Gastroesophageal sphincter (tissue), 3 donors: ENCODE data around the gene UNK.

Experiments used
- CTCF ChIP-seq, 4 experiments: fragments of 200-600 bp in 2 of 4; fragments of 450-650 bp in 2 of 4; sonication (generic) in 1 of 4; IDR thresholded peaks; one replicate each; pipeline ENCODE4 v1.5.1; 2017 to 2019; ENCODE audit warnings: antibody characterized with exemption in 4 of 4, mild to moderate bottlenecking in 2 of 4, moderate library complexity in 2 of 4
- EP300 ChIP-seq: sonication (generic); formaldehyde crosslinking; IDR thresholded peaks from one replicate; pipeline ENCODE4 v1.6.1; 2017; ENCODE audit warnings: antibody characterized with exemption, mild to moderate bottlenecking
- POLR2A ChIP-seq, 2 donors: fragments of 450-650 bp; IDR thresholded peaks; one replicate each; pipeline ENCODE4 v1.6.1; 2017; ENCODE audit warnings: antibody characterized with exemption in 2 of 2, mild to moderate bottlenecking in 2 of 2, moderate library complexity in 1 of 2

- TF ChIP-seq EP300 = no peak
- no peak for TF ChIP-seq CTCF (IDR thresholded peaks at IDR 0.05)
- no peak for TF ChIP-seq POLR2A (IDR thresholded peaks at IDR 0.05)
Measured at GRCh38 chr17:75793460-75793859, 8.9 kb downstream of the UNK start.
